NCI-H446 (cell line): Measurements from ENCODE around the gene LYPD3.

ENCODE experiments used
- DNase-seq, 2 experiments: peaks; one replicate each; lab custom pipeline; 2025; lab: John Stamatoyannopoulos, UW

LYPD3 gene

DNA sequence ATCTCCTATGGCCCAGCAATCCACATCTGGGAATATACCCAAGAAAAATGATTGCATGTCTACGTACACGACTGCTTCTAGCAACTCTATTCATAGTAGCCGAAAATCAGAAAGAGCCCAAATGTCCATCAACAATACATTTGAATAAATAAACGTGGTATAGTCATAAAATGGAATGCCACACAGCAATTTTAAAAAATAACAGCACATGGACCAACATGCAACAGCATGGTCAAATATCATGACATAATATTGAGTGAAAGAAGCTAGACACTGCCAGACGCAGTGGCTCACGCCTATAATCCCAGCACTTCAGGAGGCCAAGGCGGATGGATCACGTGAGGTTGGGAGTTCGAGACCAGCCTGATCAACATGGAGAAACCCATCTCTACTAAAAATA lies 34.4 kb downstream of the LYPD3 start:
- no peak for DNase-seq

GRCh38 chr19:43430142-43430710 lies 35.2 kb downstream of the LYPD3 start:
- DNase-seq = no peak

- no peak for DNase-seq
These were observed 36.0 kb downstream of the LYPD3 start for GRCh38 chr19:43429395-43429794.

GRCh38 chr19:43425567-43426392 lies 39.6 kb downstream of the LYPD3 start:
- peak in 1 of 2 experiments; percentile 13 for DNase-seq

DNA sequence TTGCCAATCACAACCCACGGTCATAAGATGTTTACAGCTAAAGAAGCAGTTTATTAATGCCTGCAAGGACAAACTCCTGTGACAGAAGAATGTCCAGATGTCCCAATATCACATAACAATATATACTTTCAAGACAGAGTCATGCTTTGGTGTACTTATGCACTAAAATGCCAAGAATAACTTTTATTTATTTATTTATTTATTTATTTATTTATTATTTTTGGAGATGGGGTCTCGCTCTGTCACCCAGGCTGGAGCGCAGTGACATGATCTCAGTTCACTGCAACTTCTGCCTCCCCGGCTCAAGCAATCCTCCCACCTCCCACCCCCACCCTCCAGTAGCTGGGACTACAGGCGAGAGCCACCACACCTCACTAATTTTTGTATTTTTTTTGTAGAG lies 41.6 kb downstream of the LYPD3 start:
- no peak for DNase-seq

DNA sequence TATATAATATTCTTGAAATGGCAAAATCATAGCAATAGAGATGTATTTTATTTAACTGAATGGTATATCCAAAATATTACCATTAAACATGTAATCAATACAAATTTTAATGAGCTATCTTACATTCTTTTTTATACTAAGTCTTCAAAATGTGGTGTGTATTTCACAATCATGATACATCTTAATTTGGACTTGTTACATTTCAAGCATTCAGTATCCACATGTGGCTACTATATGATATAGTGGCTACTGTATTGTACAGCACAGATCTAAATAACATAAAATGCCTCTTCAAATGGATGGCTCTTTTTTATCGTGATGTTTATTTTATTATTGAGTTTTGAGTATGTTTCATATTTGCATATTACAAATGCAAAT lies 42.7 kb downstream of the LYPD3 start:
- DNase-seq = no peak

DNA sequence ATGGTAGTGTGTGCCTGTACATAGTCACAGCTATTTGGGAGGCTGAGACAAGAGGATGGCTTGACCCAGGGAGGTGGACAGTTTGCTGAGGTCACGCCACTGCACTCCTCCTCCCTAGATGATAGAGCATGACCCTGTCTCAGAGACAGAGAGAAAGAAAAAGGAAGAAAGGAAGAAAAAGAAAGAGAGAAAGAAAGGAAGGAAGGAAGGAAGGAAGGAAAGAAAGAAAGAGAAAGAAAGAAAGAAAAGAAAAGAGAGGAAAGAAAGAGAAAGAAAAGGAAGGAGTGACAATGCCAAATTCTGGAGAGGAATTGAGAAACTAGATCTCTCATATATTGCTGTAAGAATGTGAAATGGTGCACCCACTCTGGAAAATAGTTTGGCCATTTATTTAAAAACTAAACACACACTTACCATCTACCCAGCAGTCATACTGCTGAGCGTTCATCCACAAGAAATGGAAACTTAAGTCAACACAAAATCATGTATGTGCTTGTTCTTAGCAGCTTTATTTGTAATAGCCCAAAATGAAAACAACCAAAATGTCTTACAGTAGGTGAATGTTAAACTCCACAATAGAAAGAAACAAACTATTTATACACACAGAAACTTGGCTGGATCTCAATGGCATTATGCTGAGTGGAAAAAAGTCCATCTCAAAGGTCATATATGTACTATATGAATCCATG lies 43.3 kb downstream of the LYPD3 start:
- no peak for DNase-seq

- no peak for DNase-seq
These were observed 44.5 kb downstream of the LYPD3 start for GRCh38 chr19:43420954-43421353.

DNA sequence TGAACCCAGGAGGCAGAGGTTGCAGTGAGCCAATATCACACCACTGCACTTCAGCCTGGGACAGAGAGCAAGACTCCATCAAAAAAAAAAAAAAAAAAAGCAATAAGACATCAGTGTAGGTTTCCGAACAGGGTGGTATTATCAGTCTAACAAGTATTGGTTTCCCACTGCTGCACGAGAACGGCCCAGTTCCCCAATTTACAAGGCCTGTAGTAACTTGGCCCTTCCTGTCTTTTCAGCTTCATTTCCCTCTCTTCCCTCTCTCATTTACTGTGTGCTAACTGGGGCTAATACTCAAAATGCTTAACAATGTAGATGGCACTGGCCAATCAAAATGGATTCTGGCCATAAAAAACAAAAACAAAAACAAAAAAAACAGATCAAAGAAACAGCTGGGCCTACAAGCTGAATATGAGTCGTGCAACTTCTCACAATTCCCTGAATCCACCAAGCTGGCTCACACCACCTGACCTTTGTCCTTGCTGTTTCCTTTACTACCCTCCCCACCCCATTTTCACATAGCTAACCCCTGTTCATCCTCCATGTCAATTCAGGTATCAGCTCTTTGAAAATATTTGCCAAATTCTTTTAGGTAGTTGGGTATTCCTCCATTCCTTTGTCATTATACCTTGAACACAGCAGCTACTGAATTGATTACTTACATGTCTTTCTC lies 48.3 kb downstream of the LYPD3 start:
- DNase-seq = no peak

- no peak for DNase-seq
These were observed 50.9 kb downstream of the LYPD3 start, which contains the start of gene TEX101 for GRCh38 chr19:43414554-43414953. Gene TEX101, plus strand, starts transcription at chr19:43414890. Its CDS starts 1,030 bp downstream, at chr19:43415920.

- DNase-seq = no peak
These were observed 53.0 kb downstream of the LYPD3 start for GRCh38 chr19:43412441-43412840.
